Retinal pigment epithelial cell (primary cell): Measurements from ENCODE around the gene MARK1.

ENCODE experiments used
- DNase-seq: peaks from one replicate; pipeline ENCODE4 v3.0.0-alpha.2; 2010; ENCODE audit warnings: low read depth
- H3K4me3 ChIP-seq: 2 replicates; pipeline ENCODE4 v1.5.1; 2011; ENCODE audit warnings: mild to moderate bottlenecking, low read length, control low read depth, moderate library complexity
- TF ChIP-seq, protein P1 (sequence below): conservative IDR thresholded peaks from 2 replicates; pipeline ENCODE4 v1.5.1; 2011; ENCODE audit warnings: low read depth, low read length, control low read depth, inconsistent platforms

The MARK1 gene

GRCh38 chr1:220528679-220529501 is 954 bp downstream of the MARK1 start:
- TF ChIP-seq, protein P1, sequence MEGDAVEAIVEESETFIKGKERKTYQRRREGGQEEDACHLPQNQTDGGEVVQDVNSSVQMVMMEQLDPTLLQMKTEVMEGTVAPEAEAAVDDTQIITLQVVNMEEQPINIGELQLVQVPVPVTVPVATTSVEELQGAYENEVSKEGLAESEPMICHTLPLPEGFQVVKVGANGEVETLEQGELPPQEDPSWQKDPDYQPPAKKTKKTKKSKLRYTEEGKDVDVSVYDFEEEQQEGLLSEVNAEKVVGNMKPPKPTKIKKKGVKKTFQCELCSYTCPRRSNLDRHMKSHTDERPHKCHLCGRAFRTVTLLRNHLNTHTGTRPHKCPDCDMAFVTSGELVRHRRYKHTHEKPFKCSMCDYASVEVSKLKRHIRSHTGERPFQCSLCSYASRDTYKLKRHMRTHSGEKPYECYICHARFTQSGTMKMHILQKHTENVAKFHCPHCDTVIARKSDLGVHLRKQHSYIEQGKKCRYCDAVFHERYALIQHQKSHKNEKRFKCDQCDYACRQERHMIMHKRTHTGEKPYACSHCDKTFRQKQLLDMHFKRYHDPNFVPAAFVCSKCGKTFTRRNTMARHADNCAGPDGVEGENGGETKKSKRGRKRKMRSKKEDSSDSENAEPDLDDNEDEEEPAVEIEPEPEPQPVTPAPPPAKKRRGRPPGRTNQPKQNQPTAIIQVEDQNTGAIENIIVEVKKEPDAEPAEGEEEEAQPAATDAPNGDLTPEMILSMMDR, result peak; percentile 15
- peak overlapping the region; percentile 80 for H3K4me3 ChIP-seq
- no peak for DNase-seq

DNA sequence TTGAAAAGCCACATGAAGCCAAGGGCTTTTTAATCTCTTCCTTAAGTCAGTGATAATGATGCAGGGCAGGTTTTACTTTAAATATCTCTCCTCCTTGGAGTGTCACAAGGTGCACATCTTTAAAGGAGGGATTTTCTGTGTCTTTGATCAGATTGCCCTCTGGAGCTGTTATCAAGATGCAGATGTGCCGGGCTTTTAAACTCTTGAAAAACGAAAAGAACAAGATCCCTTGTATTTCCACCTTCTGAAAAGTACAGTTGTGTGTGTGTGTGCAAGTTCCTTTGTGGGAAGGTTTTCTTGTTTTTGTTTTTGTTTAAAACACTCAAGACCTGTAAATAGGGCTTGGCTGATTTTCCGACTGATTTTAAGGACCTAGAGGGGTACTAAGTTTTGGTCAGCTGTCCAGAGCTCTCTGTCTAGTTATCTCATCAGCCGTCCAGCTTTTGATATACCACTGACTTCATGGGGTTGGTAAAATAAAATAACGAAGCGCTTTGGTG is 1.6 kb downstream of the MARK1 start:
- no peak for DNase-seq
- H3K4me3 ChIP-seq, result peak overlapping the region; percentile 80
- TF ChIP-seq, protein P1, result no peak

GRCh38 chr1:220533504-220534109 is 5.7 kb downstream of the MARK1 start:
- no peak overlapping the region for H3K4me3 ChIP-seq
- TF ChIP-seq, protein P1, result no peak
- DNase-seq, result no peak

DNA sequence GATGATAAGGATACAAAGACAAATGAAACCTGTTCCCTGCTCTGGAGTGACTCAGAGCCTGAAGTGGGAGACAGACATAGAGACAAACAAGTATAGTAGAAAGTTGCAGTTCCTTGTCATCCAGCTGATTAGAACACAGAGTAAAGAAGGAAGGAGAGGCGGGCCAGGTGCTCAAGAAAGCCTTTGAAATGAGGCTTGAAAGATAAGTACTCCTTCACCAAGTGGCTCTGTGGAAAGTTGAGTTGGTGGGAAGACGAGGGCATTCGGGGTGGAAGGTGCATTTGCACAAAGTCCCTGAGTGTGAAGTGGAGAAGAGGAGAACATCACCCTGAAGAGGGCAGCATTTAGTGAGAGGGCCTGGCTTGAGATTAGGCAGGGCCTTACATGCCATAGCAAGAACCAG is 17.0 kb downstream of the MARK1 start:
- no peak overlapping the region for H3K4me3 ChIP-seq
- TF ChIP-seq, protein P1, result peak; percentile 38
- DNase-seq, result no peak

- TF ChIP-seq, protein P1, result no peak
- no peak overlapping the region for H3K4me3 ChIP-seq
- no peak for DNase-seq
Observed at GRCh38 chr1:220550811-220551399, 23.0 kb downstream of the MARK1 start.

- no peak for DNase-seq
- no peak overlapping the region for H3K4me3 ChIP-seq
- TF ChIP-seq, protein P1, result no peak
Observed at GRCh38 chr1:220551718-220552117, 23.8 kb downstream of the MARK1 start.
